ENCODE measurements around the gene LAMC1.

LAMC1 gene

DNA sequence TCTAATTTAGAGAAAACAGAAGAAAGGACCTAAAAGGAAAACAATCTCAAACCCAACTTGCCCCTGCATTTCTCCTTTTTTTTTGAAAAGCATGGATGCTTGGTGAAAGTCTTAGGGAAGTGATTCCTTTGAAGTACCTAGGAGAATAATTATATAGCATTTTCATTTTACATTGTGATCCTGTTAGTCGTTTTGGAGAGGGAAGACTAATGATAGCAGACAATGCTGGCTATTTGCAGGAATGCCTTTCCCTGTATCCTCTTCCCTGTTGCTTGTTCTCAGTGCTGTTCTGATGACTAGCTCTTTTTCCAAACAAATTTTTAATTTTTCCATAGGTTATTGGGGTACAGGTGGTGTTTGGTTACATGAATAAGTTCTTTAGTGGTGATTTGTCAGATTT is 53.9 kb downstream of the LAMC1 start:
- no peak for DNase-seq (ENCODE audit: low read depth in 2 of 2, low spot score in 1 of 2)

DNA sequence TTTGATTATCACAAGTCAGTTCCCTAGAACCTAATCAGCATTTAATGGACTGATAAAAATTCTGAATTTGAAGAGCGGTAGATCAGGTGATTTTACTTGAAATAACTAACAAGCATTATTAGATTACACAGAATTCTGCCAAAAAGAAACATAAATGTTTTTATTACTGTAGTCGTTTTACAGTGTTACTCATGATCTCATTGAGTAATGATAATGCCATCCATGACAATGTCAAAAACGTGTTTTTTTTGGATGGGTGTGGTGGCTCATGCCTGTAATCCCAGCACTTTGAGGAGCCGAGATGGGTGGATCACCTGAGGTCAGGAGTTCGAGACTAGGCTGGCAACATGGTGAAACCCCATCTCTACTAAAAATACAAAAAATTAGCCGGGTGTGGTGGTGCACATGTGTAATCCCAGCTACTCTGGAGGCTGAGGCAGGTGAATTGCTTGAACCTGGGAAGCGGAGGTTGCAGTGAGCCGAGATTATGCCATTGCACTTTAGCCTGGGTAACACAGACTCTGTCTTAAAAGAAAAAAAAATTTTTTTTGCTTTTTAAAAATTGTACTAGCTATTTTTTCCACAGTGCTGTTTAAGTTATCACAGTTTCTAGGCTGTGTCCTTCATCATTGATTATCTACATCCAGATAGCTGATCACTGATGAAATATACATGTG is 56.6 kb downstream of the LAMC1 start:
- no peak for DNase-seq (ENCODE audit: low read depth in 2 of 2, low spot score in 1 of 2)

DNA sequence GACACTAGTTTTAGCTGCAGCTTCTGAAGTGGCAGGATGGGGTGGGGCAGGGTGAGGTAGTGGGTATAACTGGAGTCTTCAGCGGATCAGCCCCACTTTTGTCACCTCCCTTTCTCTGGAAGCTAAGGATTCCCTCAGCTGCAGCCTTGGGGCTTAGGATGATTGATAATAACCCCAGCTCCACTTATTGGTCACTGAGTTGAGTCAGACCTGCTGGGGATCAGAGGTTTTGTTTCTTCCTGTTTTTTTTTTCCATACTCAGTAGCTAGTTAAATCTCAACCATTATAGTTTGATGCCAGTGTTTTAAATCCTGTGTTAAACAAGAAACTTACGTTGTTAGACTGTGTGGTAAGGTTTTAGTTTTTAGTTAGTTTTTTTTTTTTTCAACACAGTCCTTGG is 57.2 kb downstream of the LAMC1 start:
- DNase-seq (ENCODE audit: low read depth in 2 of 2, low spot score in 1 of 2): no peak

DNA sequence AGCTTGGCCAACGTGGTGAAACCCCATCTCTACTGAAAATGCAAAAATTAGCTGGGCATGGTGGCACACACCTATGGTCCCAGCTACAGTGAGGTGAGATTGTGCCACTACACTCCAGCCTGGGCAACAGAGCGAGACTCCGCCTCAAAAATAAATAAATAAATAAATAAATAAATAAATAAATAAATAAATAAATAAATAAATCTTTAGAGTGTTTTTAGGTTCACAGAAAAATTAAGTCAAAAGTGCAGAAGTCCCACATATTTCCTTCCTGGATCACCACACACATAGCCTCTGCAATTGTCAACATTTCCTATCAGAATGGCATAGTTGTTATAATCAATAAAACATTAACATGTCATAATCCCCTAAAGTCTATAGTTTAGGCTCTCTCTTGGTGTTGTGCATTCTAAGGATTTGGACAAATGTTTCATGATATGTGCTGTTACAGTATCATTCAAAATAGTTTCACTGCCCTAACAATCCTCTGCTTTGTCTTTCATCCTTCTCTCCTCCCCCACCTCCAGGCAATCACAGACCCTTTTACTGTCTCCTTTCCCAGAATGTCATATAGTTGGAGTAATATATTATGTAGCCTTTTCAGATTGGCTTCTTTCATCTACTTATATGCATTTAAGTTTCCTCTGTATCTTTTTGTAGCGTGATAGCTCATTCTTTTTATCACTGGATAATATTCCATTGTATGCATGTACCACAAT is 58.3 kb downstream of the LAMC1 start:
- no peak for DNase-seq (ENCODE audit: low read depth in 2 of 2, low spot score in 1 of 2)

DNA sequence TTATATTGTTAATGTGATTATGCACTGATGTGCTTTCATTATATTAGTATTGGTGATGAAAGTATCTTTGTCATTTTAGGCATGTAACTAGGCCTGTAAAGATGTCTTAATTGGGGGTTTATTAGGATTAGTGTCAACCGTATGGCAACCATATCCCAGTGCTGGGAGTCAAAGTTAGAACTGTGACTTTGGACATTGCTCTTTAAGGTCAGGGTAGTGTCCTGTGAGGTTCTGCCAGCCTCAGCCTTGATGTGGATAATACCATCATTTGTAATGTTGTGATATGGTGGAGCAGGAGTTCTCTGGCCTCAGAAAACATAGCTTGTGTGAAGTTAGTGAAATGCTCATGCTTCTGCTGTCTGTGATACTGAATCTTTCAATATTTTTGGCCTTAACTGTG is 59.4 kb downstream of the LAMC1 start:
- no peak for DNase-seq (ENCODE audit: low read depth in 2 of 2, low spot score in 1 of 2)

DNA sequence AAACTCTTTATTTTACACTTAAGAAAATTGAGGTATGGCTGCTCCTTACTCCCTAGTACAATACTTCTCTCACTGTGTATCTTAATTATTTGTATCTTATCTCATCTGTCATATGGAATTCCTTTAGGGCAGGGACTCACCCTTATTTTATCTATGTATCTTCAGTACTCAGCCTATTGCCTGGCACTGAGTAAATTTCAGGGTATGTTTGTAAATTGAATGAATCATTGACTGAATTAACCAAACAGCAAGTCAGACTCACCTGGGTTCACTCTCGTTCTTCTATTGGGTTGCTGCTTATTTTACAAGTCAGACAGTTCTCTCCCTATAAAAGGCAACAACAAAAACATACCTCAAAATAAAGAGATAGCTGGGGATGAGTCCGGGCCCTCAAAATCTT is 63.8 kb downstream of the LAMC1 start:
- no peak for DNase-seq (ENCODE audit: low read depth in 2 of 2, low spot score in 1 of 2)

DNA sequence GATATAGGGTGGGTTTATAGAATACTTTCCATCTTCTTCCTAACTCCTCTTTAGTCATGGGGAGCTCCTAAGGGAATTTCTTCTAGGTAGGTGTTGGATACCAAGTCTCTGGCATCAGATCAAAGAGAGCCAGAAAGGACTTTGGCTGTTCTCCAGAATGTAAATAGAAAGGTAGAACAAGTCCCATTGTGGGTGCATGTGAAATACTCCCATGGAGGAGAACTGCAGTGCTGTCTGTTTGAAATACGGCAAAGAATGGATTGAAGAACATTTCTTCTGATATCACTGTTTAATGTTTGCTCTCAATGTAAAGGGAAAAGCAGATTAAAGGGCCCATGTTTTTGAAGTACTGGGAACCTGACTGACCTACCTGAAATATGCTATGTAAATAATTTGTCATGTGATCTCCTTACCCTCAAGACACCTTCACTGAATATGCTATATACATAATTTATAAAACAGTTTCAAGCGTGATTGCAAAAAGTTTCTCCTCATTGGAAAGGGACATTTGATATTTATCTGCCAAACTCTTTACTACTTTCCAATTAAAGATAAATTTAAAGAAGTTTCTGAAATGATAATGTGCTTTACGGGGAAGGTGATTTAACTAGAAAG is 65.9 kb downstream of the LAMC1 start:
- no peak for DNase-seq (ENCODE audit: low read depth in 2 of 2, low spot score in 1 of 2)

DNA sequence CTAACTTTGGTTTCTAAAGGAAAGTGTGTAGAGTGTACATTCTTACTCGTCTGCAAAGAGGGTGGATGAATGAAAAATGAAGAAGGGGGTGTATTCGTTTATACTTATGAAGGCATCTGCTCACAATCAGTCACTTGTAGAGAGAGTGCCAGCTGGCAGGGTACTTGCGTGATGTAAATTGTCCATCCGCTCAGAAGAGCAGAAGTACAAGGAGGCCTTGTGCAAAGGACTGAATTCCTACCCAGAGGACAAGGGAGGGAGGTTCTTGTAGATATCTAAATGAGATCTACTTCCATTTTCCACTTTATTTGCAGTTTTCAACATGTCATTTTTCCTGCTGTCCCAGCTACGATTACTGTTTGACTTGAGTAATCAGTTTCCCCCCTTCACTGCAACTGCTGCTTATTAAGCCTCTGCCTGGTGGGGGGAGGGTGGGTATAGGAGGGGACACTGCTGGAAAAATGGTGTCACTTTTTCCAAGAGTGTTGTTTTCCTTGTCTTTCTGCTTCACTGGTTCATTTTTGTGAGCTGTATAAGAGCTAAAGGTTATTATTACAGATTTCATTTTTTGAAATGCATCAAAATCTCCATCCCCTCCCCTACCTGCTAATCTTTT is 67.3 kb downstream of the LAMC1 start:
- no peak for DNase-seq (ENCODE audit: low read depth in 2 of 2, low spot score in 1 of 2)

DNA sequence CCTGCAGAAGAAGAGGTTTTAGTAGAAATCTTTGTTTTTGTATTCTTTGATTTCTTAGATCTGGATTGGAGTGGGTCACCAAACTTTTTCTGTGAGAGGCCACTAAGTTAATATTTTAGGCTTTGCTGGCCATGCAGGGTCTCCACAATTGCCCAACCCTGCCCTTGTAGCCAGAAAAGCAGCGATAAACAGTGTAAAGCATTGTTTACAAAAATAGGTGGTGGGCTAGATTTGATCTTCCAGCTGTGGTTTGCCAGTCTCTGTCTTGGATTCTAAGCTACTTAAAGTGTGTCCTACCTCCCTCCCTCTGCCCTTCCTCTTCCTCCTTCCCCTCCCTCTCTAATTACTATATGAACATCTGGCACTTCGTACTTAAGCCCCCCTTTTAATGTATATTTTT is 68.0 kb downstream of the LAMC1 start:
- no peak for DNase-seq (ENCODE audit: low read depth in 2 of 2, low spot score in 1 of 2)

DNA sequence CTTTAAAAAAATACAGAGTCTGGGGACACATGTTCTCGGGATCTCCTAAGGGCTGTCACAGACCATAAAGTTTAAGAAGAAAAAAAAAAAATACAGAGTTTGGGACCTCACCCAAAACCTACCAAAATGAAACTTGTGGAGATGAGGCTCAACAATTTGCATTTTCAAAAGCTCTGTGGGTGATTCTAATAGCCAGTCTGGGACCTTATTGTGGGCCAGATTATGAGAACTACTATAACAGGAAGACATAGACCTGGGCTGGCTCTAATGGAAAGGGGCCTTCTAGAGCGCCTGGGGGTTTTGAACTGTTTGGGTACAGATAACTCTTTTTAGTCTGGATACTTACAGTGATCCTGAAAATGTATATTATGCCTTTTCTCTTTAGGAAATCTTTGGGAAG is 69.1 kb downstream of the LAMC1 start:
- DNase-seq (ENCODE audit: low read depth in 2 of 2, low spot score in 1 of 2): no peak

DNA sequence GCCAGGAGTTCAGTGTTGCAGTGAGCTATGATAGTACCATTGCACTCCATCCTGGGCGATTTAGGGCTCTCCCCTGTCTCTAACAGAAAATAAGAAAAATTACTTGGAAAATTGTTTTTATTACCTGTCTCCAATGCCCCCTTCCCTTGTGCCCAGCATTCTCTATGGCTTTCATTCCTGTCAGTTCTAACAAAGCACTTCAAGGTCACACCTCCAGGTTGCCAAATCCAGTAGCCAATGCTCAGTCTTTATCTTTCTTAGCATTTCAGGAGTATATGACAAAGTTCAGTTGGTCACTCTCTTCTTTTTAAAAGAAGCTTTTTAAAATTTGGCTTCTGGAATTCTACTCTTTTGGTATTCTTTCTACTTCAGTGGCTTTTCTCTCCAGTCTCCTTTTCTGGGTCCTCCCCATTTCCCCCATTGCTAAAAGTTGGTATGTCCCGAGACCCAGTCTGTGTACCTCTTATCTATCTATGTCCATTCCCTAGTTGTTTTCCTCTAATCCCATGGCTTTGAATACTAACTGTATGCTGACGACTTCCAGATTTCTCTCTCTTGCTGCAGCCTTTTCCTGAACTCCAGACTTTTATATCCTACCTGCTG is 69.9 kb downstream of the LAMC1 start:
- no peak for DNase-seq (ENCODE audit: low read depth in 2 of 2, low spot score in 1 of 2)

DNA sequence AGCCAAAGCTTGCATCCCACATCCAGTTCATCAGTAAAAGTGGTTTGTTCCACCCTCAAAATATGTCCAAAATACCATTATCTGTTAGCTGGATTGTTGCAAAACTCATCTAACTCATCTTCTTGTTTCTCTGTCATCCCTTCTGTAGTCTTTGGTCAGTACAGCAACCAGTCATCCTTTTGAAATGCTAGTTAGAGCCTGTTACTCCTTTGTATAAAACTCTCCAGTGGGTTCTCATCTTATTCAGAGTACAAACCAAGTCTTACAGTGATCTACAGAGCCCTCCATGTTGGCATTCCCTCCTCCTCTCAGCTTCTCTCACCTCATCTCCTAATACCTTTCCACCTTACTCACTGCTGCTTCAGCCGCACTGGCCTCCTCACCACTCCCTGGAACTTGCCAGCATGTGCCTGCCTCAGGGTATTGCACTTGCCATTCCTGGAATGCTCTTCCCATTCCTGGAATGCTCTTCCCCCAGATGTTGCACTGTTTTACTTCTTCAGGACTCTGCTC is 70.6 kb downstream of the LAMC1 start:
- no peak for DNase-seq (ENCODE audit: low read depth in 2 of 2, low spot score in 1 of 2)

DNA sequence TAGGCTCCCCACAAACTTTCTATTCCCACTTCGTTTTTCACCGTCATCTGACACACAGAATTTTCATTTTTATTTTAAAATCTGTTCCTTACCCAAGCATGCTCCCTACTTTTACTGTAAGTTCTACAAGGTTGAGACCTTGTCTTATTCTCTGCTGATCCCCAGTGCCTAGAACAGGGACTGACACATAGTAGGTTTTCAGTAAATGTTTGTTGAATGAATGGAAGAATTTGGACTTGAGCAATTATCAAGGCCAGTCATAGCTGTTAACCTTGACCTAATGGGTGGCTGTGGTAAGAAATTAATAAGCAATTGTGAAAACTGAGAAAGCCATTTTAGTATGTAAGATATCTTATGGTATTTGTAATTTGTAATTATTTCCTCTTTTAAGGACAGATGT is 71.1 kb downstream of the LAMC1 start:
- no peak for DNase-seq (ENCODE audit: low read depth in 2 of 2, low spot score in 1 of 2)

DNA sequence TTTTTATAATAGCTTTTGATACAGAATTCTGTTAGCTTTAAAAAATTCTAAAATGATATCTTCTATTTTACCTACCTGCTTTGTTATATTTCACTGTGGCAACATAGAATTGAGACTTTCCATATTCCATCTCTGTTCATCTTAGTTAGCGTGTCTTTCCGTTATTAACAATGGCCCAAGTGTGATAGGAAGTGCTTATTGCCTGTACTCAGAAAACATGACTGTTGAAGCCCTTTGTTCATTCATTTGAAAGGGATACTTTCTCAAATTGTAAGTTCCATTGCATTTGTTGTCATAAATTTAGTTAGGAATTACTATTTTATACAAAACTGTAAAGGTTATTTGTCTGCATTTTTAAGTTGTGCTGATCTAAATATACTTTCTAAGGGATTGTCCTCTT is 73.1 kb downstream of the LAMC1 start:
- DNase-seq (ENCODE audit: low read depth in 2 of 2, low spot score in 1 of 2): no peak

DNA sequence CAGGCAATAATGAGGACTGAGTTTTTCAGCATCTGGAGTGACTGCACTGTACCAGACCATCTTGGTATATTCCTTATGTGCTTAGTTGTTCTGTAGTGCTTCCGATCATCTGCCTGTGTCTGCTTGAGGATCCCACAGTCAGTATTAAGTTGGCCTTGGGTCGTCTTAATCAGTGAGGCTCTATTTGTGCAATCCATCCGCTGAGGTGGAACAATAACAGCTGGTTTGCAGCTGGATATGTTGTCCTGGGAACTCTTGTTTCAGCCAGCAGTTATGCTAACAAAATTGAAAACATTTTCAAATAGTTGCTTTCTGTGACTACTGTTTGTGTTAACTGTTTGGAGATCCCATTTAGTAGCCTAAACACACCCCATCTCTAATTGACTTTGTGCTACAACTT is 73.7 kb downstream of the LAMC1 start:
- no peak for DNase-seq (ENCODE audit: low read depth in 2 of 2, low spot score in 1 of 2)

DNA sequence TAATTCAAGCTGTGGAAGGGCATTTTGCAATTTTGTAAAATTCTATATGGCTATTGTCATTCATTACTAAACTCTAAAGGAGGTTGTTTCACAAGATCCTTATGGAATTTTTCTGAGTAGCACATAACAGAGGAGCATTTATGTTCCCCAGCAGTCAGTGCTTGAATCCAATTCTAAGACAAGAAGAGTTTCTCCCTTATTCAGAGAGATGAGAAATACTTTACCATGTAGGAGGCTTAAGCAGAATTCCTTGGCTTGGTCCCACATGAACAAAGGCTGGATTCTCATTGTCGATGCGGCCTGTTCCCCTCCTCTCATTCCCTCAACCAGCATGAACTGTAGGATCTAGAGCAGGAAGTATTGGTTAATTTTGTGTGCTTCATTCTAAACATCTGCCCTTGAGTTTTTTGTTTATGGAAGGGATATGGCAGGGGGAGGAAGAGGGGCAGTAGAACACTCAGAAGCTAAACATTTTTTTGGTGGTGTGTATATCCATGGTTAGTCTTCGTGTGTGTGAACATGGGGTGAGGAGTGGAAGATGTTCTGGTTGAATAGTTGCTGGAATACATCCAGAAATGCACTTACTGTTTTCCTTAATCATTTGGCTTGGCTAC is 74.3 kb downstream of the LAMC1 start:
- DNase-seq (ENCODE audit: low read depth in 2 of 2, low spot score in 1 of 2): no peak

DNA sequence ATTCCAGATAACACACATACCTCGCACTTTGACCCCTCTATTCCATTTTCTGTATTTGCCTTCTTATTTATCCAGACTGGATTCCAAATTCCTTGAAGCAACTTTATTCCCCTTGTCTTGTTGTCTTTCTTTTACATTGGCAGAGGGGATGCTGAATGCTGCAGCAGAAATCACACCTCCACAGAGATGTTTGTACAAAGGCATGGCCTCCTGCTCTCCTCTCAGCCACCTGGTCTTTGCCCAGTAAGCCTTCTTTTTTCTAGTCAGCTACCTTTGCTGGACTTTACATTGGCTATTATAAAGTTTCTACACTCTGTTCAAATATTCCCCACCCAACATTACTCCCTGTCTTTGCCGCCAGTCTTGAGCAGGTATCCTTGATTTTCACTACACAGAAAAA is 75.1 kb downstream of the LAMC1 start:
- no peak for DNase-seq (ENCODE audit: low read depth in 2 of 2, low spot score in 1 of 2)

DNA sequence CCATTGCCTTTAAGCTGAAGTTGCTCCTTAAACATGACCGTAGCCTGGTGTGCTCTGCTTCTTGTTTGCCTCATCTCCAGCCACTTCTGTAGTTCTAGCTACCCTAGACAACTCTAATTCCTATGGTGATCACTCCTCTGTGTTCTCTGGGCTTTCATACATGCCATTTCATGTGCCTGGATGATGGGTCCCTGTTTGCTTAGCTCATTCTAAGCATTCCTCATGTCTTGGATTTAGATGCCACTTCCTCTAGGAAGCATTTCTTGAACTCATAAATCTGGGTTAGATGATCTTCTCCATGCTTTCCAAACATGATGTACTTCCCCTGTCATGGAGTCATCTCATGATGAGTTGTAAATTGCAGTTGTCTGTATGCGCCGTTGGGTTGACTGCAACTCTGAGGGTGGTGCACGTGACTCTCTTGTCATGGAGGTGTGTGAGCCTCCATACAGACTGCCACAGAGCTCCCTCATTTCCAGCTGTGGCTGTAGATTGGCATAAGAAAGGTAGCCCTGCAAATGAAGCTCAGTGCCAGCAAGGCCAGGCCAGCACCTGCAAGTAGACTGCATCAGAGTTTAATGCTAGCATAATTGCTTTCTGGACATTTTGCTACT is 77.2 kb downstream of the LAMC1 start:
- no peak for DNase-seq (ENCODE audit: low read depth in 2 of 2, low spot score in 1 of 2)

DNA sequence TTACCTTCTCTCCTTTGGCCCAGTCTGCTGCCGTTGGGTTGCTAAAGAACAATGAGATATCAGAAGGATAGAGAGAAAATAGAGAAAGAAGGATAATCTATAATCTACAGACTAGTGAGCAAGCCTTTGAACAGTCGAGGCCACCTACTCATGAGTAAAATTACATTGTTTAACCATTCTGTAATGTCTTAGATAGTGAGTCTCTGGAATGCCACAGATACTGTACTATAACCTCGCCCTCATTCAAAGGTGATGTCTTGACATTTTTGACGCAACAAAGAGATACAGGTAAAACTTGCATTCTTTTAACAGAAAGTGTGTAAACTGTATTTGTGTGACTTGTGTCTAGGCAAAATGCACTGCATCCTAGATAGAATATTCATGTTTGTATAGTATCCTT is 77.9 kb downstream of the LAMC1 start:
- no peak for DNase-seq (ENCODE audit: low read depth in 2 of 2, low spot score in 1 of 2)

DNA sequence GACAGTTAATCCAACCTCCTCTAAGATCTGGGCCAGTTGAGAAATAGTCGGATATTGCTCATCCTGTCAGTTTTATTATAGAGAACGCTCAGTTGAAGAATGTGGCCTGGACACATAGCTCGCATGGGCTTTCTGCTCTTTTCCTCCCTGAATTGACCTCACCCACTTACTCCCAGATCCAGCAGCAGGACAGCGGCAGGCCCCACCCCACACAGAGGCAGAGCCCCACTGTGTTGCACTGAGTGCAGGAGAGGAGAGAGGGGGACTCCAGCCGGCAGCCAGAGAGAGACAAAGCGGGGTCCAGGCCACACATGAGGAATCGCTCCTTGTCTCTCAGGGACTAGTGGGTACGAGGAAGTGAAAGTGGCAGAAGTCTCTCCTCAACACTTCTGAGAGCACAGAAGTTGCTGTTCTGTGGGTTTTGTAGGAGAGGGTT is 78.6 kb downstream of the LAMC1 start:
- no peak for DNase-seq (ENCODE audit: low read depth in 2 of 2, low spot score in 1 of 2)

DNA sequence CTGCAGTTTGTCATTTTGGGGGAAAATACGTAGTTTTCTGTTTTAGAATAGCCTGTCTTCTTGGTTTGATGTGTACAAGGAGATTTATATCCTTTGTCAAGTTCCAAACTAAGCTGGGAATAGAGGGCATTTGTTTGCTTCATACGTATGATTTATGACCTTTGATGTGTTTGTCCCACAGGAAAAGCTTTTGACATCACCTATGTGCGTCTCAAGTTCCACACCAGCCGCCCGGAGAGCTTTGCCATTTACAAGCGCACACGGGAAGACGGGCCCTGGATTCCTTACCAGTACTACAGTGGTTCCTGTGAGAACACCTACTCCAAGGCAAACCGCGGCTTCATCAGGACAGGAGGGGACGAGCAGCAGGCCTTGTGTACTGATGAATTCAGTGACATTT is 79.9 kb downstream of the LAMC1 start:
- no peak for DNase-seq (ENCODE audit: low read depth in 2 of 2, low spot score in 1 of 2)

Data from stimulated activated CD8-positive, alpha-beta memory T cell treated with anti-CD3 and anti-CD28 coated beads, Interleukin-4, amount 100 ng/mL, for 4 hours (primary cell).